GM13976 (cell line): ENCODE results near the gene DSP.

Experiments
- DNase-seq: peaks from one replicate; pipeline ENCODE4 v3.0.0; 2012; ENCODE audit warnings: low spot score
- in situ Hi-C: fragments of 300-500 bp; cut with MboI; formaldehyde crosslinking; loops from one replicate; pipeline ENCODE4 v1.12.0; 2022; ENCODE audit warnings: low sequenced_read_pairs, mixed read lengths, inconsistent platforms; ENCODE audit not compliant: unreplicated experiment
- TF ChIP-seq, protein P1 (sequence below): IDR thresholded peaks from 2 replicates; pipeline ENCODE4 v1.5.1; 2012; ENCODE audit warnings: borderline replicate concordance, mild to moderate bottlenecking; ENCODE audit not compliant: insufficient read depth; ENCODE audit errors: extremely low read depth, missing control alignments, control extremely low read depth

The DSP gene

DNA sequence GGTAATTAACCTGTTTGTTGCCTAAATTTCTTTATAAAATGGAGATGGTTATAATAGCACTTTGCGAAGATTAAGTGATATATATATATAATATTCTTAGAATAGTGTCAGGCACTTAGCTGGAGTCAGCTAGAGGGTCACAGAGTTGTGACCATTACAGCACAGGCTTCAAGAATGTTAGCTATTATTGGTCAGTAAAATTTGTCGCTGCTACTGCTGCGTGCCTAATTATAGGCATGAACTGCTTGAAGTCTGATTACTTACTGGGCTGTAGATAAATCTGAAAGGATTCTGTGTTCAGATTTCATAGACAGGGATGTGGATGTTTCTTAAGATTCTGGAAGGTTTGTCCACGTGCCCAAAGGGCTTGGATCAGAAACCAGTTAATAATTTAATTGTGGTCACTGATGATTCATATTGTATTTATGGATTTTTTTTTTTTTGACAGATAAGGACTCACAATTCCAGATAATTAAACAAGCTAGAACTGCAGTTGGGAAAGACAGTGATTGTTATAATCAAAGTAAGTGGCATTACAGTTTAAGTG, 53.2 kb downstream of the DSP start:
- TF ChIP-seq, protein P1, sequence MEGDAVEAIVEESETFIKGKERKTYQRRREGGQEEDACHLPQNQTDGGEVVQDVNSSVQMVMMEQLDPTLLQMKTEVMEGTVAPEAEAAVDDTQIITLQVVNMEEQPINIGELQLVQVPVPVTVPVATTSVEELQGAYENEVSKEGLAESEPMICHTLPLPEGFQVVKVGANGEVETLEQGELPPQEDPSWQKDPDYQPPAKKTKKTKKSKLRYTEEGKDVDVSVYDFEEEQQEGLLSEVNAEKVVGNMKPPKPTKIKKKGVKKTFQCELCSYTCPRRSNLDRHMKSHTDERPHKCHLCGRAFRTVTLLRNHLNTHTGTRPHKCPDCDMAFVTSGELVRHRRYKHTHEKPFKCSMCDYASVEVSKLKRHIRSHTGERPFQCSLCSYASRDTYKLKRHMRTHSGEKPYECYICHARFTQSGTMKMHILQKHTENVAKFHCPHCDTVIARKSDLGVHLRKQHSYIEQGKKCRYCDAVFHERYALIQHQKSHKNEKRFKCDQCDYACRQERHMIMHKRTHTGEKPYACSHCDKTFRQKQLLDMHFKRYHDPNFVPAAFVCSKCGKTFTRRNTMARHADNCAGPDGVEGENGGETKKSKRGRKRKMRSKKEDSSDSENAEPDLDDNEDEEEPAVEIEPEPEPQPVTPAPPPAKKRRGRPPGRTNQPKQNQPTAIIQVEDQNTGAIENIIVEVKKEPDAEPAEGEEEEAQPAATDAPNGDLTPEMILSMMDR, result no peak
- in situ Hi-C loops, result no loop called here
- DNase-seq, result no peak

DNA sequence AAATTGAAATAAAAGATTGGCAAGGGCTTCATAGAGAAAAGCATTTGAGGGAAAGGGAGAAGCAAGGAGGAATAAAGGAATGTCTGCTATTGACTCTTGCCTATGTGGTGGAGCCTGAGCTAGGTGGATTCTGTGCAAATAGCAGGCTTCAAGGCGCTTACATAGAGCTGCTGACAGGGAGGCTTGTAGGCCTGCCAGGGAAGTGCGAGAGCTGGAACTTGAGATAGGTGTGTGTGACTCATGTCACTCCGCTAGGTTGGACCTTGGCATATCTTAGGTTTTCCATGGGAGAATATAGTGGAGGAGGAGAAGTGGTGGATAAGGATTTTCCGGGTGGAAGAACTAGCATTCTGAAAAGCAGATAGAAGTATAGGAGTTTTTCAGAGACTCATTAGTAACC, 62.5 kb downstream of the DSP start:
- no peak for DNase-seq
- in situ Hi-C loops, result loop anchor here (25.0 kb wide), 1 partner anchor 917 kb away; no protein-coding TSS in a partner anchor
- TF ChIP-seq, protein P1, result no peak

DNA sequence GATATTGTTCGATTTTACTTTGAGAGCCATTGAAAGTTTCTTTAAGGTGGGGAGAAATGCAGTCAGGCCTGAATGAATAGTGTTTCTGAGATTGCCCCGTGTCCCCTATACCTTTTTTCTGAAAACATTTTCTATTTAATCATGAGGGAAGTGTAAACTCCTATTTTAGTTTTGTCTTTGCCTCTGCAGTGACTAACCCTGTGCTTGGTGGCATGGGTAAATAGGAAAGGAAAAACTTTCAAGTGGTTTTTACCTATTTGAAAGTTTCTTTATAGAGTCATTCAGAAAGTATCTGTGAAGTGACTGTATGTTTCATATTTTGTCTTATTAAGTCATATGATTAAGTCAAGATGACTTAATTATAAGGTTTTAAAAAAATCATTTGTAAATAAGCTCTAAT, 63.0 kb downstream of the DSP start:
- no peak for DNase-seq
- in situ Hi-C loops, result loop anchor here (25.0 kb wide), 1 partner anchor 917 kb away; no protein-coding TSS in a partner anchor

DNA sequence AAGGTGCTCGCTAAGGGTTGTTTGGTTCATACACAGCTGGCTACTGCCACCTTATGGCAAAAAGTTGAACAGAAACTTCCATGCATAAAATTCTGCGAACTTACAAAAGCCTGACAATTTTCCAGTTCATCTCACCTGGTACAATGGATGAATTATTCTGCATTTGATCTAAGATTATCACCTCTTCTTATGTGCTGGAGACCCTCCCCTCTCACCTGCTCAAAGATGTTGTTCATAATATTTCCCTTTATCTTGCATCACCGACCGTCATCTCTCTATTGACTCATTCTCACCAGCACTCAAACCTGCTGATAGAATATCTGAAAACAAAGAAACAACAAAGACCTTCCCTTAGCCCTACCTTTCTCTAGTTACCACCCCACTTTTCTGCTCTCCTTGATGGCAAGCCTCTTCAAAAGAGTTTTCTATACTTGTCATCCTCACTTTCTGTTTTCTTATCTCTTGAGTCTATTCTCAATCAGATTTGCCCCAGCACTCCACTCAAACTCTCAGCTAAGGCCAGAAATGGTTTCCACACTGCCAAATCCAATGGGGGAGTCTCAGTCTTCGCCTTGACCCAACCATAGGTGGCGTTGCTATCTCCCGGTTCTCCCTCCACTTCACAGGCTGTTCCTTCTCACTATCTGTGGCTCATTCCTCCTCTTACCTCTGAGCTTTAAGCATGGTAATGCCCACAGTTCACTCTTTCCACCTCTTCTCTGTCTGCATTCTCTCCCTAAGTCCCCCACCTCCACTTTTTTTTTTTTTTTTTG, 74.3 kb downstream of the DSP start:
- peak; percentile 60 for DNase-seq
- TF ChIP-seq, protein P1, result peak; percentile 55
- in situ Hi-C loops, result loop anchor here (10.0 to 25.0 kb wide), 2 partner anchors 341 to 928 kb away; no protein-coding TSS in a partner anchor

More for the DNA sequence above, 63.0 kb downstream of the DSP start:
- TF ChIP-seq, protein P1, result no peak

DNA sequence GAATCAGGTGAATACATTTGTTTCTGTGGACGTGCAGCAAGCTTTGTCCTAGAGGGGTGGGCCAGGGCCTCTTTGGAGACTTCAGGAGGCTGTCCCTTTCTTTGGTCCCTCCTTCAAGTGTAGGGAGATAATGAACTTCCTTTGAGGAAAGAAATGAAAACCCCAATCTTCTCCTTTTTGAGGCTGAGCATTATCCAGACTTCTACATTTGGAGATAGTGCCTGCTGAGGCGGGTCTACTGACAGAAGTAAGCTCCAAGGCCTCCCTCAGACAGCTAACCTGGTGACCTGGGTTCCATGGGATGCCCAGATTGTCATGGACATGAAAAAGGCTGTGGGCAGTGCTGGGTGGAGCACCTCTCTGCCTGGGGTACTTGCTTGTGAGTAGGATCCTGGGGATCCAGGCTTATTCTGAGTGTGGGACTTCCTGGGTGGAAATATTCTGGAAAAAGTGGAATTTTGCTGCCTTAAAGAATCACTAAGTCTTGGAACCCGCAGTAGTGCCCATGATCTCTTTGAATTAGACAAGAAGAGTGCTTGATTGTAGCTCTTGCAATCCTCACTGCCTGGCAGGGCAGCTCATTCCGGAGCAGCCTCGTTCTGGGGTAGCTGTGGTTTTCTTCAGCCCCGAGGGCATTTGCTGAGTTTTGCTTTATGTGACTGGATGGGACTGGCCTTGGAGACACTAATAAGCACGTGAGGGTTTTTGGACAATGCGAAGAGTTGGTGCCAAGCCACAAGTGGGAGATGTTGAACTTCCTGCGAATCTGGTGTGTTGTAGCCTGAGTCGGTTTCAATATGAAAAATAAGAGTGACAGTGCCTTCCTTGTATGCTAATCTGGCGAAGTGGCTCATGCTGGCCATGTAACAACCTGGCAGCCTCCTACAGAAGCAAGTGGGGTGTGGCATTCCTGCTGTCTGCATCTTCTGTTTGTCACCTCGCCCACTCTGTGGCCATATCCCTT, 76.6 kb downstream of the DSP start:
- TF ChIP-seq, protein P1, result no peak
- in situ Hi-C loops, result loop anchor here (10.0 to 25.0 kb wide), 2 partner anchors 343 to 931 kb away; no protein-coding TSS in a partner anchor
- DNase-seq, result peak; percentile 30

DNA sequence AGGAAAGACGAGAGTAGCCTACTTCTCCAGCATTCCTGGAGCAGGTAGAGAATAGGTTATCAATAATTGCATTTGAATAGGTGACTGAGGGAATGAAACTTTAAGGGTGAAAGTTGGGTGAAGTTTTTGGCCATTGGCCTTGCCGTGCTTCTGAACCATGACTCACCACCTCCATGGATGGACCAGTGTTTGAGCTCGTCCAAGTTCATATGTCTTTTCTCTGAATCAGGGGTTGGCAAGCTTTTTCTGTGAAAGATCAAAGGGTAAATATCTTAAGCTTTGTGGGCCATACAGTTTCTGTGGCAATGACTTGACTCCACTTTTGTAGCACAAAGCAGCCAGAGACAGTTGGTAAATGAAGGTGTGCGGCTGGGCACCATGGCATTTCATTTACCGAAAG, 80.3 kb downstream of the DSP start:
- in situ Hi-C loops, result loop anchor here (25.0 kb wide), 1 partner anchor 934 kb away; no protein-coding TSS in a partner anchor
- TF ChIP-seq, protein P1, result no peak
- no peak for DNase-seq
